ENCODE results near the gene SLC38A8.

SLC38A8 gene

GRCh38 chr16:83967838-83968305 lies 74.7 kb downstream of the SLC38A8 start, which contains the start of gene NECAB2:
NECAB2 (plus strand) TSS chr16:83968244; CDS start chr16:83968649, 405 bp downstream.
- DNase-seq: no peak

- no peak for DNase-seq
Observed at GRCh38 chr16:83967091-83967490, 75.5 kb downstream of the SLC38A8 start.

DNA sequence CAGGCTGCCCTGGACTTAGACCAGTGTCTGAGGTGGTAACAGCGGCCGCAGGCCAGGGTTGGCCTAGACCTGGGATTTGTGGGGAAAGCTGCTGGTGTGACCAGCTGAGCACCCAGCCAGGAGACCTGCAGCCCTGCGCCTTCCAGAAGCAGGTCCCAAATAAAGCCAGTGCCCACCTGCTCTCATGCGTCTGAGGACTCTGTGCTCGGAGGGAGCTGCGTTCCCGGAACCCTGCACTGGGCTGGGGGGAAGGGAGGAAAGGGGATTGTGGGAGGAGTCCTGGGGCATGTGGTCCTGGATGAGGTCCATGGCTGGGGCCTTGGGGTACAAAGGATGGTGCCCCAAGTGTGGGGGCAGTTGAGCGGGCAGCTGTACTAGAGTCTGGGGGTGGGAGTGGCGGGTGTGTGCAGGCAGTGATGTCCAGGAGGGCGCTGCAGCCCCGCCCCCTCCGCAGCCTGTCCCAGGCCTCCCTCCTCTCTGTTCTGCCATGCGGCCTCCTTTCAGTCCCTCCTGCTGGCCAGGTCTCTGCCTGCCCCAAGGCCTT lies 76.4 kb downstream of the SLC38A8 start:
- no peak for DNase-seq

DNA sequence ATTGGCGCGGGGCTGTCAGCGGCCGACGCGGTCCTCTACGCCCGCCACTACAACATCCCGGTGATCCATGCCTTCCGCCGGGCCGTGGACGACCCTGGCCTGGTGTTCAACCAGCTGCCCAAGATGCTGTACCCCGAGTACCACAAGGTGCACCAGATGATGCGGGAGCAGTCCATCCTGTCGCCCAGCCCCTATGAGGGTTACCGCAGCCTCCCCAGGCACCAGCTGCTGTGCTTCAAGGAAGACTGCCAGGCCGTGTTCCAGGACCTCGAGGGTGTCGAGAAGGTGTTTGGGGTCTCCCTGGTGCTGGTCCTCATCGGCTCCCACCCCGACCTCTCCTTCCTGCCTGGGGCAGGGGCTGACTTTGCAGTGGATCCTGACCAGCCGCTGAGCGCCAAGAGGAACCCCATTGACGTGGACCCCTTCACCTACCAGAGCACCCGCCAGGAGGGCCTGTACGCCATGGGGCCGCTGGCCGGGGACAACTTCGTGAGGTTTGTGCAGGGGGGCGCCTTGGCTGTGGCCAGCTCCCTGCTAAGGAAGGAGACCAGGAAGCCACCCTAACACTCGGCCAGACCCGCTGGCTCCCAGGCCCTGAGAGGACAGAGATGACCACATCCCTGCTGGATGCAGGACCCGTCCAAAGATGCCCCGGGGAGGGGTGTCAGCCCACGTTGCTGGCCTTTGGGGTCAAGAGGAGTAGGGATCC lies 77.0 kb downstream of the SLC38A8 start:
- DNase-seq: no peak

DNA sequence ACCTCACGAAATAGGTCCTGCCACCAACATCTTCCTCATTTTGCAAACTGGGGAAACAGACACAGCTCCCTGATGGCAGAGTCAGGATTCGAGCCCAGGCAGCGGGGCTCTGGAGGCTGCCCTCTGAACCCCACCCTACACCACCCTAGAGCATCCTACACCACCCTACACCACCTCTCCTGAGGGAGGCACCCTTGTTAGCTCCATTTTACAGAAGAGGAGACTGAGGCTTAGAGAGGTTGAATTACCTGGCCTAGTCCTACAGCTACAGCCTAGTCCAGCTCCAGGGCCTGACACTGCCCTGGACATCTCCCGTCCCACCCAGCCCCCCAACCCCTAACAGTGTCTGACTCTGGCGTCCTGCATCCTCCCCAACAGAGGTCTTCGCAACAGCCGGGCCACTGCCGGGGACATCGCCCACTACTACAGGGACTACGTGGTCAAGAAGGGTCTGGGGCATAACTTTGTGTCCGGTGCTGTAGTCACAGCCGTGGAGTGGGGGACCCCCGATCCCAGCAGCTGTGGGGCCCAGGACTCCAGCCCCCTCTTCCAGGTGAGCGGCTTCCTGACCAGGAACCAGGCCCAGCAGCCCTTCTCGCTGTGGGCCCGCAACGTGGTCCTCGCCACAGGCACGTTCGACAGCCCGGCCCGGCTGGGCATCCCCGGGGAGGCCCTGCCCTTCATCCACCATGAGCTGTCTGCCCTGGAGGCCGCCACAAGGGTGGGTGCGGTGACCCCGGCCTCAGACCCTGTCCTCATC lies 77.7 kb downstream of the SLC38A8 start:
- DNase-seq: no peak

DNA sequence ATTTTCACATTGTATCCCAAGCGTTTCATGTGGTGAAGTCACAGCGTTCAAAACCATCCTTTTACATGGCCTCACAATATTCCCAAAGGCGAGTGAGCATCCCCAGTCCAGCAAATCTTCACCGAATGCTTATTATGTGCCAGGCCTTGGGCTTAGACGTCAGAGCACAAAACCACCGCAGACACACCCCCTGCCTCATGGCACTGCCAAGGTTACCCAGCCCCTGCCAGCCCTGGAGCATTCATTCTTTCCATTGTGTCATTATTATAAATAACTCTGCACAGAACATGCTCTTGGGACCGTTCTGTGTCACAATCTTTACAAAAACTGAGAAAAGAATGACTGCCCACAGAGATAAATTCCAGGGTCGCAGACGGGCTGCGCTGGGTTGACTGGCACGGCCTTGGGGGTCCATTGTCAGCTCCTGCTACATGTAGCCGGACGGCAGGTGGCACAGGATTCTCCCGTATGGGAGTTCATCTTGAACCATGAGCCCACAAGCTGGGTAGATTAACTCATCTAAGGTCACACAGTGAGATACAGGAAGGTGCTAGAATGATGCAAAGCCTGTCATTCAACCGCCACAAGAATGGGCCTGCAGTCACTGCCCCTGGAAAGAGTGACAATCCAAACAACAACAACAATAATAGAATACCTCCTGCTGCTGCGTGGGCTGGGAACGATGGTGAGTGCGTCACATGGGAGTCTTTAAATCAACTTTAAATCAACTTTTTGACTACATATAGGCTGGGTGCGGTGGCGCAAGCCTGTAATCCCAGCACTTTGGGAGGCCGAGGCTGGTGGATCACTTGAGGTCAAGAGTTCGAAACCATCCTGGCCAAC lies 79.1 kb downstream of the SLC38A8 start:
- DNase-seq: no peak

- no peak for DNase-seq
Observed at GRCh38 chr16:83961591-83961990, 81.0 kb downstream of the SLC38A8 start.

GRCh38 chr16:83960521-83961249 lies 81.9 kb downstream of the SLC38A8 start:
- no peak for DNase-seq
